ENCODE measurements around the gene TNK2. TPM values are rescaled to one million over a fixed set of nuclear protein-coding genes. Genes with fewer than 3 reads are reported as not detected.

Gene TNK2
- total and polyA plus RNA-seq, 2 of the 13 experiments (the other 11 are each of a cell fraction or from before 2014, with no cell fraction given): 4.6 to 5.8 TPM

GRCh38 chr3:195905970-195906864 is 2.1 kb downstream of the TNK2 start (continued):
- TF ChIP-seq NPAS2 (CRISPR knock-in tag; IDR thresholded peaks at IDR 0.05; ENCODE audit: borderline replicate concordance): no peak
- TF ChIP-seq ZNF362 (CRISPR knock-in tag; IDR thresholded peaks at IDR 0.05; ENCODE audit: borderline replicate concordance): no peak
- TF ChIP-seq ARID5B (CRISPR knock-in tag; IDR thresholded peaks at IDR 0.05): no peak
- TF ChIP-seq RFX1 (IDR thresholded peaks at IDR 0.05): no peak
- TF ChIP-seq MED13 (CRISPR knock-in tag; IDR thresholded peaks at IDR 0.05): no peak
- no peak for TF ChIP-seq MLLT10 (CRISPR knock-in tag; IDR thresholded peaks at IDR 0.05)
- no peak for TF ChIP-seq GPN1 (CRISPR knock-in tag; IDR thresholded peaks at IDR 0.05; ENCODE audit: borderline replicate concordance)
- no peak for TF ChIP-seq ATRX (CRISPR knock-in tag; IDR thresholded peaks at IDR 0.05; ENCODE audit: borderline replicate concordance)
- no peak for TF ChIP-seq SKIL (CRISPR knock-in tag; IDR thresholded peaks at IDR 0.05; ENCODE audit: borderline replicate concordance)
- TF ChIP-seq GATAD2A (CRISPR knock-in tag; IDR thresholded peaks at IDR 0.05): no peak
- no peak for TF ChIP-seq ATAD3A (CRISPR knock-in tag; IDR thresholded peaks at IDR 0.05)
- 0 out of 2 replicates have a peak, but pooled peaks have one; percentile 20 for TF ChIP-seq HNF4A (CRISPR knock-in tag; IDR thresholded peaks at IDR 0.05)
- peak; percentile 81 for TF ChIP-seq FOXP4 (CRISPR knock-in tag; IDR thresholded peaks at IDR 0.05)
- no peak for TF ChIP-seq ZNF557 (CRISPR knock-in tag; IDR thresholded peaks at IDR 0.05)
- TF ChIP-seq ZNF720 (CRISPR knock-in tag; IDR thresholded peaks at IDR 0.05): no peak
- no peak for TF ChIP-seq ZNF101 (CRISPR knock-in tag; IDR thresholded peaks at IDR 0.05; ENCODE audit: borderline replicate concordance, low read depth)
- TF ChIP-seq MNT (IDR thresholded peaks at IDR 0.05): peak; percentile 47
